Measurements from ENCODE around the gene OR1I1. TPM values are rescaled to one million over a fixed set of nuclear protein-coding genes. Genes with fewer than 3 reads are reported as not detected.

OR1I1 gene
- total RNA-seq, 1 experiment from 2014 or later: not detected

GRCh38 chr19:15113245-15114152 is 31.5 kb downstream of the OR1I1 start:
- intact Hi-C loops (cut with micrococcal nuclease; ENCODE audit: unreplicated experiment): no loop called here
- no peaks in the 10 kb centered on the region for H3K27me3 Mint-ChIP-seq (ENCODE audit: unreplicated experiment)
- no peak overlapping the region for H3K27ac Mint-ChIP-seq (ENCODE audit: unreplicated experiment)
- no TSS peak for BruUV-seq (replicated peaks)
- no peak for TF ChIP-seq CTCF (IDR thresholded peaks at IDR 0.05; ENCODE audit: unreplicated experiment)
- no peaks in the 10 kb centered on the region for H3K9me3 Mint-ChIP-seq (ENCODE audit: low read depth, unreplicated experiment)
- DNase-seq: no peak
- H3K36me3 Mint-ChIP-seq (ENCODE audit: insufficient read depth, unreplicated experiment): peaks cover 4% of the 10 kb centered on the region
- no peaks in the 10 kb centered on the region for H3K4me1 Mint-ChIP-seq (ENCODE audit: low read depth, unreplicated experiment)
- CTCF ChIA-PET: no interaction called here
- H3K4me3 Mint-ChIP-seq (ENCODE audit: low read depth, unreplicated experiment): no peak overlapping the region

- Mint-ChIP-seq H3K27me3 (ENCODE audit: unreplicated experiment) (no peaks in the 10 kb centered on the region), H3K27ac (ENCODE audit: unreplicated experiment) (no peak overlapping the region), H3K4me1 (ENCODE audit: low read depth, unreplicated experiment) (no peaks in the 10 kb centered on the region), H3K9me3 (ENCODE audit: low read depth, unreplicated experiment) (no peaks in the 10 kb centered on the region), H3K36me3 (ENCODE audit: insufficient read depth, unreplicated experiment) (peaks cover 7% of the 10 kb centered on the region), H3K4me3 (ENCODE audit: low read depth, unreplicated experiment) (no peak overlapping the region)
- BruUV-seq (replicated peaks): no TSS peak
- CTCF ChIA-PET: no interaction called here
- intact Hi-C loops (cut with micrococcal nuclease; ENCODE audit: unreplicated experiment): no loop called here
- no peak for TF ChIP-seq CTCF (IDR thresholded peaks at IDR 0.05; ENCODE audit: unreplicated experiment)
- no peak for DNase-seq
Measured at GRCh38 chr19:15114153-15114540, 32.1 kb downstream of the OR1I1 start.

GRCh38 chr19:15115080-15115479 is 33.1 kb downstream of the OR1I1 start:
- CTCF ChIA-PET: no interaction called here
- H3K36me3 Mint-ChIP-seq (ENCODE audit: insufficient read depth, unreplicated experiment): peaks cover 7% of the 10 kb centered on the region
- no peak overlapping the region for H3K27ac Mint-ChIP-seq (ENCODE audit: unreplicated experiment)
- no peak for DNase-seq
- no peak overlapping the region for H3K4me3 Mint-ChIP-seq (ENCODE audit: low read depth, unreplicated experiment)
- no TSS peak for BruUV-seq (replicated peaks)
- no peaks in the 10 kb centered on the region for H3K4me1 Mint-ChIP-seq (ENCODE audit: low read depth, unreplicated experiment)
- H3K9me3 Mint-ChIP-seq (ENCODE audit: low read depth, unreplicated experiment): no peaks in the 10 kb centered on the region
- intact Hi-C loops (cut with micrococcal nuclease; ENCODE audit: unreplicated experiment): no loop called here
- no peak for TF ChIP-seq CTCF (IDR thresholded peaks at IDR 0.05; ENCODE audit: unreplicated experiment)
- H3K27me3 Mint-ChIP-seq (ENCODE audit: unreplicated experiment): no peaks in the 10 kb centered on the region

- Mint-ChIP-seq H3K36me3 (ENCODE audit: insufficient read depth, unreplicated experiment) (peaks cover 7% of the 10 kb centered on the region), H3K27me3 (ENCODE audit: unreplicated experiment) (no peaks in the 10 kb centered on the region), H3K9me3 (ENCODE audit: low read depth, unreplicated experiment) (no peaks in the 10 kb centered on the region), H3K4me3 (ENCODE audit: low read depth, unreplicated experiment) (no peak overlapping the region), H3K27ac (ENCODE audit: unreplicated experiment) (no peak overlapping the region), H3K4me1 (ENCODE audit: low read depth, unreplicated experiment) (no peaks in the 10 kb centered on the region)
- CTCF ChIA-PET: no interaction called here
- no TSS peak for BruUV-seq (replicated peaks)
- intact Hi-C loops (cut with micrococcal nuclease; ENCODE audit: unreplicated experiment): no loop called here
- no peak for DNase-seq
- TF ChIP-seq CTCF (IDR thresholded peaks at IDR 0.05; ENCODE audit: unreplicated experiment): no peak
Measured at GRCh38 chr19:15115762-15116615, 34.0 kb downstream of the OR1I1 start.

All from Calu3 (cell line).